Ascending aorta (tissue), 2 donors: ENCODE measurements around the gene ABCA10. TPM values are rescaled to one million over a fixed set of nuclear protein-coding genes. Genes with fewer than 3 reads are reported as not detected.

Experiments used
- DNase-seq, 2 donors: peaks; one replicate each; pipeline ENCODE4 v3.0.0-alpha.2; 2019; ENCODE audit warnings: low spot score in 2 of 2
- H3K27ac ChIP-seq, 2 donors: fragments of 200-600 bp; sonication (generic); one replicate each; pipeline ENCODE4 v1.5.1; 2016 to 2017; ENCODE audit warnings: mild to moderate bottlenecking in 1 of 2
- H3K27me3 ChIP-seq: fragments of 200-600 bp; sonication (generic); one replicate; pipeline ENCODE4 v1.5.1; 2017
- H3K36me3 ChIP-seq, 2 donors: fragments of 200-600 bp; sonication (generic); one replicate each; pipeline ENCODE4 v1.5.1; 2016
- H3K4me1 ChIP-seq, 2 donors: fragments of 200-600 bp; sonication (generic); one replicate each; pipeline ENCODE4 v1.5.1; 2016 to 2017; ENCODE audit warnings: mild to moderate bottlenecking in 1 of 2
- H3K4me3 ChIP-seq, 2 donors: fragments of 200-600 bp; sonication (generic); one replicate each; pipeline ENCODE4 v1.5.1; 2016 to 2017; ENCODE audit warnings: mild to moderate bottlenecking in 1 of 2
- H3K9me3 ChIP-seq, 2 donors: fragments of 200-600 bp; sonication (generic); one replicate each; pipeline ENCODE4 v1.5.1; 2016
- intact Hi-C: fragments of 100-400 bp; cut with DNase I; formaldehyde crosslinking; loops from one replicate; pipeline ENCODE4 v1.15.1; 2023
- total RNA-seq: library from RNA; depleted of rRNA; stranded (reverse); fragments of >200 nt; gene quantifications from one replicate; pipeline ENCODE4 v1.1.0, GENCODE V29; 2016
- TF ChIP-seq, protein P1 (sequence below), 3 experiments: fragments of 200-600 bp in 2 of 3; fragments of 450-650 bp in 1 of 3; sonication (generic) in 2 of 3; IDR thresholded peaks; one replicate each; pipeline ENCODE4 v1.5.1; 2016 to 2019; ENCODE audit warnings: antibody characterized with exemption in 3 of 3, mild to moderate bottlenecking in 1 of 3, moderate library complexity in 1 of 3

ABCA10 gene
- total RNA-seq, 1 donor from 2014 or later = 6.8 TPM

DNA sequence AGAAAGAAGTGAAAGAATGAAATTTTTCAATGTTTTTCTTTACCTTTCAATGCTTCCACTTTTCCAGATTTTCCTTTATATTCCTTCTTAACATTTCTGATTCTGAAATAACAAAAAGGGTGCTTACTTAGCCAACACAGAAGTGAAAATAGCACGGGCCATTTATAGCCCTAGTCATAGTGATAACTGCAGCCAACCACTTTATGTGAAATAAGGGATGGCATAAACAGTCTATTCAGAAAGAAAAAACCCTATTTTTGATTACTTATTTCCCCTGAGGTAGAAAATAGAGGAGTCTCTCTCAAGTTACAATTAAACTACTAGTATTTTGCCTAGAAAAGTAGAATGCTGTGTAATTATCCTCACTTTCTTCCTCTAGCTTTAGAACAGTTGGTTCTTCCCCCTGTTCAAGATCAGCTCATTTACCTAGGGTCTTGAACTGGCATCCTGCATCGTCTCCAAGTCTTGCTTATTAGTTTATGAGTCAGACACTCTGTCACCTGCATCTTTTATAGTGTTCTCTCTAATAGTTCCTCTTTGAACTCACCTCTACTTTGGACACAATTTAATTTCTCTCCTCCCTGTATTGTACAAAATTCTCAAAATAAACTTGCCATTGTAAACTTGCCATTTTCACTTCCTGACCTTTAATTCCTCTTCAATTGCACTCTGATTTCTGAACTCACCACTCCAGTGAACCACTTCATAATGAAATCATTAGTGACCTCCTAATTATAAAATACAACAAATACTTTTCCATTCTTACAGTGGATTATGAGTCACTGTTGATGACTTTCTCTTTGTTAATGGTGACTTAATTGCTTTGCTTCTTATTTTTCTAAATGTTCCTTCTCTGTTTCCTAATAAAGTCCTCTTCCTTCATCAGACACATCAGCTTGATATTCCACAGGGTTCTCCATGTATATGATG is 110.5 kb downstream of the ABCA10 start:
- Histone ChIP-seq H3K4me1 (peaks cover 0 to 2% of the 10 kb centered on the region in 2 donors), H3K4me3 (no peak overlapping the region), H3K27me3 (no peaks in the 10 kb centered on the region), H3K27ac (no peak overlapping the region), H3K9me3 (no peaks in the 10 kb centered on the region), H3K36me3 (no peaks in the 10 kb centered on the region)
- DNase-seq = no peak
- TF ChIP-seq, protein P1, sequence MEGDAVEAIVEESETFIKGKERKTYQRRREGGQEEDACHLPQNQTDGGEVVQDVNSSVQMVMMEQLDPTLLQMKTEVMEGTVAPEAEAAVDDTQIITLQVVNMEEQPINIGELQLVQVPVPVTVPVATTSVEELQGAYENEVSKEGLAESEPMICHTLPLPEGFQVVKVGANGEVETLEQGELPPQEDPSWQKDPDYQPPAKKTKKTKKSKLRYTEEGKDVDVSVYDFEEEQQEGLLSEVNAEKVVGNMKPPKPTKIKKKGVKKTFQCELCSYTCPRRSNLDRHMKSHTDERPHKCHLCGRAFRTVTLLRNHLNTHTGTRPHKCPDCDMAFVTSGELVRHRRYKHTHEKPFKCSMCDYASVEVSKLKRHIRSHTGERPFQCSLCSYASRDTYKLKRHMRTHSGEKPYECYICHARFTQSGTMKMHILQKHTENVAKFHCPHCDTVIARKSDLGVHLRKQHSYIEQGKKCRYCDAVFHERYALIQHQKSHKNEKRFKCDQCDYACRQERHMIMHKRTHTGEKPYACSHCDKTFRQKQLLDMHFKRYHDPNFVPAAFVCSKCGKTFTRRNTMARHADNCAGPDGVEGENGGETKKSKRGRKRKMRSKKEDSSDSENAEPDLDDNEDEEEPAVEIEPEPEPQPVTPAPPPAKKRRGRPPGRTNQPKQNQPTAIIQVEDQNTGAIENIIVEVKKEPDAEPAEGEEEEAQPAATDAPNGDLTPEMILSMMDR (IDR thresholded peaks at IDR 0.05) = no peak
- intact Hi-C loops = no loop called here

DNA sequence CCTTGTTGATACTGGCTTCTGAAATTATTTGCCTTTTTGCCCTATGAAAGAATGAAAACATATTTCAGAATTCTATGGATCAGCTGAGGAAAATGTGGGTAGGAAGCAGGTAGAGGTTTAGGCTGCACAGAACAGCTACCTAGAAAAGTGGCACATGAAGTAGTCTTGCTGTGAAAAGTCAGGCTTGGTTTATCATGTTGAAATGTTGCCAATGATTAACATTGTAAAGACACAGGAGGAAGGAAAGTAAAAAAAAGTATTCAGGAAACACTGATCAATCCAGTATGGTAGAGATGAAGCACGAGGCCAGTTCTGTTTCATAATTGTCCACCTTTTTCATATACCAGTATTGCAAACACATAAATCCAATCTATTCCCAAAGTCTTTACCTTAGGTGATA is 116.8 kb downstream of the ABCA10 start:
- TF ChIP-seq, protein P1 (IDR thresholded peaks at IDR 0.05) = no peak

DNA sequence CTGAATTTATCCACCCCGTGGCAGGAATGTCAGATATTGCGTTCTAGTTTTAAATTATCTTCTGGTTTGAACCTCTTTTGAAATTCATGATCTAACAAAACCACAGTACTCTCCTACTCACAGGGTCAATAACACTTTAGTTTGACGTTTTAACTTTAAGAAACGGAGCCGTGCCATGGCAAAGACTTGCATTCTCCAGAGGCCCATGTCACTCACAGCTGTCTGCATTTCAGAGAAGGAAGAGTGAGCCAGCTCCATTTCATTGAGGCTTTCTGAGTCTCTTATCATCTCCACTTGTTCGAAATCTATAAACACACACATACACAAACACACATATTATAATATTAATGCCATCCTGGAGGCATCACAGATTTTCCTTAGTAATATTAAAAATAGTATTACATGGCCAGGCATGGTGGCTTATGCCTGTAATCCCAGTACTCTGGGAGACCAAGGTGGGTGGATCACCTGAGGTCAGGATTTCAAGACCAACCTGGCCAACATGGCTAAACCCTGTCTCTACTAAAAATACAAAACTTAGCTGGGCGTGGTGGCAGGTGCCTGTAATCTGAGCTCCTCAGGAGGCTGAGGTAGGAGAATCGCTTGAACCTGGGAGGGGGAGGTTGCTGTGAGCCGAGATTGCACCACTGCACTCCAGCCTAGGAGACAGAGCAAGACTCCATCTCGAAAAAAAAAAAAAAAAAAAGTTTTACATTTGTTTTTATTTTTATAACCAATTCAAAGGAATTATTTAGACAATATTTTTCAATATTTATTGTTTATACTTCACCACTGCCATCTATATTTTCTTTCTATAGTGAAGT is 122.5 kb downstream of the ABCA10 start:
- Histone ChIP-seq H3K4me1 (no peaks in the 10 kb centered on the region), H3K27me3 (no peaks in the 10 kb centered on the region), H3K27ac (no peak overlapping the region), H3K36me3 (no peaks in the 10 kb centered on the region), H3K9me3 (no peaks in the 10 kb centered on the region), H3K4me3 (no peak overlapping the region)
- TF ChIP-seq, protein P1 (IDR thresholded peaks at IDR 0.05) = no peak
- DNase-seq = no peak
- intact Hi-C loops = no loop called here

More for the DNA sequence above, 116.8 kb downstream of the ABCA10 start:
- Histone ChIP-seq H3K4me3 (no peak overlapping the region), H3K27ac (no peak overlapping the region), H3K9me3 (no peaks in the 10 kb centered on the region), H3K36me3 (no peaks in the 10 kb centered on the region), H3K27me3 (no peaks in the 10 kb centered on the region), H3K4me1 (no peaks in the 10 kb centered on the region)
- intact Hi-C loops = no loop called here
- no peak for DNase-seq

DNA sequence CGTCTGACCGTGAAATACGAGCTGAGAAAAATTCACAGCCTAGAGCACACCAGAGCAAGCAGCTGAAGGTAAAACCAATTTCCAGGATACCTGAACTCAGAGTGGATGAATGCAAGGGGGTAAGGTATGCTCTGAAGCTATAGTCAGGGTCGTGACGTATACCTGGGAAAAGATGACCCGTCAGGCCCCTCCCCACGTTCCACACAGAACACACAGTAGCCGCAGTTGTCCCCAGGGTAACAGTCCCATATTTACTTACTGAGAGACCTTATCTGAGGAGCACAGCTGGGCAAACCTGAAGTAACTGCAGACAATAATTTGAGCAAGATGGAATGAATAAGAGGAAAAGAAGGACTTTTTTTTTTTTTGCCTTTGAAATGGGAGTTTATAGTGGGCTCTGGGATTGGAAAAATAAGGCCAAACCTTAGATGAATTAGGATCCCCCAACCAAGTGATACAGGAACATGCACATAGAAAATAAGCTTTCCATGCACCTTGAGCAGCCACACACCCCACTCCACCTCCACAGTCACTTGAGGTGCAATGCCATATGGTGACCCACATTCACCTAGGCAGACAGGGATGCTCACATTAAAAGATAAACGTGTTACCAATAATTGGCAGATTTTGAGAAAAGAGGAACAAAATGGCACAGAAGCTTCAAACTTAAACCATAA is 124.9 kb downstream of the ABCA10 start:
- Histone ChIP-seq H3K4me3 (no peak overlapping the region), H3K27ac (no peak overlapping the region), H3K36me3 (no peaks in the 10 kb centered on the region), H3K4me1 (no peaks in the 10 kb centered on the region), H3K27me3 (no peaks in the 10 kb centered on the region), H3K9me3 (no peaks in the 10 kb centered on the region)
- intact Hi-C loops = no loop called here
- TF ChIP-seq, protein P1 (IDR thresholded peaks at IDR 0.05) = no peak
- DNase-seq = no peak

DNA sequence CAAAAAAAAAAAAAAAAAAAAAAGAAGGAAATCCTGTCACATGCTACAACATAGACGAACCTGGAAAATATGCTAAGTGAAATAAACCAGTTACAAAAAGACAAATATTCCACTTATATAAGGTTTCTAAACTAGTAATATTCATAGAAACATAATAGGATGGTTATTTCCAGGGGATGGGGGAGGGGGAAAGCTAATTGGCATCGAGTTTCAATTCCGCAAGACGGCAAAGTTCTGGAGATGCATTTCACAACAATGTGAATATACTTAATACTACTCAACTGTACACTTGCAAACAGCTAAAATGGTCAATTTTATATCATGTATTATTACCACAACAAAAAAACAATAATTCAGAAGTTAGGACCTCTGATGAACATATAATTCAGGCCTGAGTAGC is 130.0 kb downstream of the ABCA10 start:
- intact Hi-C loops = no loop called here
- Histone ChIP-seq H3K4me1 (no peaks in the 10 kb centered on the region), H3K27me3 (no peaks in the 10 kb centered on the region), H3K4me3 (no peak overlapping the region), H3K36me3 (no peaks in the 10 kb centered on the region), H3K27ac (no peak overlapping the region), H3K9me3 (no peaks in the 10 kb centered on the region)
- TF ChIP-seq, protein P1 (IDR thresholded peaks at IDR 0.05) = no peak
- no peak for DNase-seq
